ENCODE data around the gene STN1. TPM values are rescaled to one million over a fixed set of nuclear protein-coding genes. Genes with fewer than 3 reads are reported as not detected.

STN1 gene
- total and polyA plus RNA-seq, 9 of the 15 experiments (the other 6 are each of a cell fraction or from before 2014, with no cell fraction given) = 9.1 to 19.6 (median 13.8) TPM

DNA sequence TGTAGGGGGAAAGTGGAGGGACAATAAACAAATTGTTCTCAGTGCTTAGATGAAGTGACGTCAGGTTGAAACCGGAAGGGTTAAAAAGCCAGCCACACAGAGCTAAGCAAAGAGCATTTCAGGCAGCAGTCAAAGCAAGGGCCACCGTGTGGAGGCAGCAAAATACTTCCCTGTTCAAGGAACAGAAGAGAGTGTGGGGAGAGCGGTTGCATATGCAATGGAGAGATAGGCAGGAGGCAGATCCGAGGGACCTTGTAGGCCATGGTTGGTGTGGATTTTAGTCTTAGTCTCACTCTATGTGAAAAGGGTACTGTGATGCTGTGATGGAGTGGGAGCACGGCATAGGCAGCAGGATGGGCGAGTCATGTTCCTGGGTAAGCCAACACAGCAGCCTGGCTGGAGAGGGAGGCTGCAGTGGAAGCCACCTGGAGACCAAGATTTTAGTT, 3.8 kb upstream of the STN1 start:
- Histone ChIP-seq H4K20me1 (replicated peaks; ENCODE audit: control insufficient read depth, insufficient read depth, low read length) (0 out of 2 replicates have a peak, but pooled peaks cover 3% of the 10 kb centered on the region), H3K4me1 (replicated peaks in 1 of 2; ENCODE audit: control insufficient read depth in 2 of 2, insufficient read depth in 2 of 2, low read length in 2 of 2) (peaks cover 6 to 9% of the 10 kb centered on the region in 2 experiments), H3K27ac (ENCODE audit: extremely low read depth, low read depth, low read length) (peak overlapping the region; percentile 20; the same call in 1 of the 3 replicates), H3K9ac (ENCODE audit: insufficient read depth in 1 of 2, low read depth in 2 of 2, low read length in 2 of 2) (no peak overlapping the region; a peak in 1 of 4 replicates), H3K4me3 (no peak overlapping the region), H3K4me2 (ENCODE audit: insufficient read depth, low read length) (peak overlapping the region; percentile 43), H3K79me2 (ENCODE audit: control insufficient read depth, insufficient read depth, low read length) (peaks cover 11% of the 10 kb centered on the region), H3K9me1 (ENCODE audit: control insufficient read depth, insufficient read depth, low read length) (no peaks in the 10 kb centered on the region), H3K9me3 (replicated peaks; ENCODE audit: control insufficient read depth, insufficient read depth, low read depth, low read length) (no peaks in the 10 kb centered on the region), H3K27me3 (ENCODE audit: control insufficient read depth in 2 of 2, insufficient read depth in 2 of 2, low read length in 2 of 2) (no peaks in the 10 kb centered on the region), H3K36me3 (ENCODE audit: control insufficient read depth, insufficient read depth, low read length) (no peaks in the 10 kb centered on the region), H2AFZ (ENCODE audit: low read depth, low read length) (peak overlapping the region; percentile 94)
- in situ Hi-C loops (cut with MboI) (no loop called here), intact Hi-C loops (cut with micrococcal nuclease) (no loop called here)
- DNase-seq (ENCODE audit: extremely low read depth in 1 of 4, low spot score in 3 of 4) (peak; percentile 39 to 70 (median 44)), ATAC-seq (peak; percentile 41), FAIRE-seq (peak; percentile 56)
- WGBS (ENCODE audit: insufficient coverage, low coverage, missing lambda C conversion rate) = 2% methylated on average over 5 of the region's 7 CpGs
- ChIA-PET POLR2A (interaction anchor here (0.5 to 1.0 kb wide), 5 partner anchors 10 to 432 kb away, joined by 3 to 5 read pairs (median 4); partner anchors contain the start of gene CFAP58), CTCF (ENCODE audit: low intra/inter-chr PET ratio) (no interaction called here)
- BruUV-seq (replicated peaks) = no TSS peak
- TF ChIP-seq, protein P1, sequence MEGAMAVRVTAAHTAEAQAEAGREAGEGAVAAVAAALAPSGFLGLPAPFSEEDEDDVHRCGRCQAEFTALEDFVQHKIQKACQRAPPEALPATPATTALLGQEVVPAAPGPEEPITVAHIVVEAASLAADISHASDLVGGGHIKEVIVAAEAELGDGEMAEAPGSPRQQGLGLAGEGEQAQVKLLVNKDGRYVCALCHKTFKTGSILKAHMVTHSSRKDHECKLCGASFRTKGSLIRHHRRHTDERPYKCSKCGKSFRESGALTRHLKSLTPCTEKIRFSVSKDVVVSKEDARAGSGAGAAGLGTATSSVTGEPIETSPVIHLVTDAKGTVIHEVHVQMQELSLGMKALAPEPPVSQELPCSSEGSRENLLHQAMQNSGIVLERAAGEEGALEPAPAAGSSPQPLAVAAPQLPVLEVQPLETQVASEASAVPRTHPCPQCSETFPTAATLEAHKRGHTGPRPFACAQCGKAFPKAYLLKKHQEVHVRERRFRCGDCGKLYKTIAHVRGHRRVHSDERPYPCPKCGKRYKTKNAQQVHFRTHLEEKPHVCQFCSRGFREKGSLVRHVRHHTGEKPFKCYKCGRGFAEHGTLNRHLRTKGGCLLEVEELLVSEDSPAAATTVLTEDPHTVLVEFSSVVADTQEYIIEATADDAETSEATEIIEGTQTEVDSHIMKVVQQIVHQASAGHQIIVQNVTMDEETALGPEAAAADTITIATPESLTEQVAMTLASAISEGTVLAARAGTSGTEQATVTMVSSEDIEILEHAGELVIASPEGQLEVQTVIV (CRISPR knock-in tag; IDR thresholded peaks at IDR 0.05; ENCODE audit: borderline replicate concordance) = no peak
- TF ChIP-seq, protein P2, sequence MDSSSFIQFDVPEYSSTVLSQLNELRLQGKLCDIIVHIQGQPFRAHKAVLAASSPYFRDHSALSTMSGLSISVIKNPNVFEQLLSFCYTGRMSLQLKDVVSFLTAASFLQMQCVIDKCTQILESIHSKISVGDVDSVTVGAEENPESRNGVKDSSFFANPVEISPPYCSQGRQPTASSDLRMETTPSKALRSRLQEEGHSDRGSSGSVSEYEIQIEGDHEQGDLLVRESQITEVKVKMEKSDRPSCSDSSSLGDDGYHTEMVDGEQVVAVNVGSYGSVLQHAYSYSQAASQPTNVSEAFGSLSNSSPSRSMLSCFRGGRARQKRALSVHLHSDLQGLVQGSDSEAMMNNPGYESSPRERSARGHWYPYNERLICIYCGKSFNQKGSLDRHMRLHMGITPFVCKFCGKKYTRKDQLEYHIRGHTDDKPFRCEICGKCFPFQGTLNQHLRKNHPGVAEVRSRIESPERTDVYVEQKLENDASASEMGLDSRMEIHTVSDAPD (CRISPR knock-in tag; IDR thresholded peaks at IDR 0.05) = no peak
- TF ChIP-seq CBX1 (IDR thresholded peaks at IDR 0.05; ENCODE audit: low read depth) = no peak
- TF ChIP-seq ZNF77 (CRISPR knock-in tag; IDR thresholded peaks at IDR 0.05) = no peak
- no peak for TF ChIP-seq CAMTA2 (CRISPR knock-in tag; conservative IDR thresholded peaks at IDR 0.05)
- TF ChIP-seq, protein P3, sequence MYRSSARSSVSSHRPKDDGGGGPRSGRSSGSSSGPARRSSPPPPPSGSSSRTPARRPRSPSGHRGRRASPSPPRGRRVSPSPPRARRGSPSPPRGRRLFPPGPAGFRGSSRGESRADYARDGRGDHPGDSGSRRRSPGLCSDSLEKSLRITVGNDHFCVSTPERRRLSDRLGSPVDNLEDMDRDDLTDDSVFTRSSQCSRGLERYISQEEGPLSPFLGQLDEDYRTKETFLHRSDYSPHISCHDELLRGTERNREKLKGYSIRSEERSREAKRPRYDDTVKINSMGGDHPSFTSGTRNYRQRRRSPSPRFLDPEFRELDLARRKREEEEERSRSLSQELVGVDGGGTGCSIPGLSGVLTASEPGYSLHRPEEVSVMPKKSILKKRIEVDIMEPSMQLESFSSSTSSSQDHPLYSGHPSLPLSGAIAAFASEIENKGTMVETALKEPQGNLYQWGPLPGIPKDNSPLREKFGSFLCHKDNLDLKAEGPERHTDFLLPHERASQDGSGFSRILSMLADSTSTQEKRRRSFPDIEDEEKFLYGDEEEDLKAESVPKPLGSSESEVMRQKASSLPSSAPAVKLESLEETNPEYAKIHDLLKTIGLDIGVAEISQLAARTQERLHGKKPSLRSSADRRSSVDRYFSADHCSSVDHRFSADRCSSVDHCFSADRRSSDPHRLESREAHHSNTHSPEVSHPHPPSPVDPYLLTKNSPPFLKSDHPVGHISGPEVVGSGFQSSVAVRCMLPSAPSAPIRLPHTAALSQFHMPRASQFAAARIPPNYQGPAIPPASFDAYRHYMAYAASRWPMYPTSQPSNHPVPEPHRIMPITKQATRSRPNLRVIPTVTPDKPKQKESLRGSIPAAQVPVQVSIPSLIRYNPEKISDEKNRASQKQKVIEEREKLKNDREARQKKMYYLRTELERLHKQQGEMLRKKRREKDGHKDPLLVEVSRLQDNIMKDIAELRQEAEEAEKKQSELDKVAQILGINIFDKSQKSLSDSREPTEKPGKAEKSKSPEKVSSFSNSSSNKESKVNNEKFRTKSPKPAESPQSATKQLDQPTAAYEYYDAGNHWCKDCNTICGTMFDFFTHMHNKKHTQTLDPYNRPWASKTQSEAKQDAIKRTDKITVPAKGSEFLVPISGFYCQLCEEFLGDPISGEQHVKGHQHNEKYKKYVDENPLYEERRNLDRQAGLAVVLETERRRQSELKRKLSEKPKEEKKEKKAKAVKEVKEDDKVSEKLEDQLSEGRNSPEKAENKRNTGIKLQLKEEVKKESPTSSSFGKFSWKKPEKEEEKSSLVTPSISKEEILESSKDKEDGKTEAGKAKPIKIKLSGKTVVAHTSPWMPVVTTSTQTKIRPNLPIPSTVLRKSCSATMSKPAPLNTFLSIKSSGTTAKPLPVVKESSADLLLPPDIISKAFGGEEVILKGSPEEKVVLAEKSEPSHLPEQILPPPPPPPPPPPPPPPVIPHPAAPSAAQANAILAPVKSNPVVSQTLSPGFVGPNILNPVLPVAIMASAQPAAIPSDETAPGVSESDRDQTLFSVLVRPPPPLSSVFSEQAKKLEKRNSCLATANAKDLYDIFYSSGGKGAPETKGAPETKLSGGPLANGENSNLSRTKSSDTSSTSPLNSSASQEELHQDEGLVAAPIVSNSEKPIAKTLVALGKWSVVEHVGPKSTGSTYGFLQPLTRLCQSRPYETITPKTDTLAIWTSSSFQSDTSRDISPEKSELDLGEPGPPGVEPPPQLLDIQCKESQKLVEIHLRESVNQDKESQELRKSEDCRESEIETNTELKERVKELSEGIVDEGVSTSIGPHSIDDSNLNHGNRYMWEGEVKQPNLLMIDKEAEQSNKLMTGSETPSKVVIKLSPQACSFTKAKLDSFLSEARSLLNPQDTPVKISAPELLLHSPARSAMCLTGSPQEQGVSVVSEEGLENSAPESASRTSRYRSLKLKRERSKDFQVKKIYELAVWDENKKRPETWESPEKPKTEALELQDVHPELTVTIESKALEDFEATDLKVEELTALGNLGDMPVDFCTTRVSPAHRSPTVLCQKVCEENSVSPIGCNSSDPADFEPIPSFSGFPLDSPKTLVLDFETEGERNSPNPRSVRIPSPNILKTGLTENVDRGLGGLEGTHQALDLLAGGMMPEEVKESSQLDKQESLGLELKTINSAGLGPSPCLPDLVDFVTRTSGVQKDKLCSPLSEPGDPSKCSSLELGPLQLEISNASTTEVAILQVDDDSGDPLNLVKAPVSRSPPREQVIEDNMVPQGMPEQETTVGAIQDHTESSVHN (IDR thresholded peaks at IDR 0.05; ENCODE audit: borderline replicate concordance in 1 of 2, low read depth in 1 of 2) = no peak
- TF ChIP-seq CREB1 (IDR thresholded peaks at IDR 0.05) = no peak
- TF ChIP-seq CREB1 (CRISPR knock-in tag; IDR thresholded peaks at IDR 0.05) = 0 out of 2 replicates have a peak, but pooled peaks have one; percentile 29
- no peak for TF ChIP-seq HDAC1 (IDR thresholded peaks at IDR 0.05)

All from K562 (cell line).